GM21529 (cell line): Measurements from ENCODE around the gene RAPH1.
"Not testable (repeated sequence)": the region's sequence is repeated elsewhere in the genome, so short reads cannot be mapped to it uniquely, and the experiment has no call there.

Experiments
- ATAC-seq: cut with Tn5 transposase; IDR thresholded peaks from one replicate; pipeline ENCODE4 v1.9.1; 2021; ENCODE audit not compliant: unreplicated experiment

The RAPH1 gene

DNA sequence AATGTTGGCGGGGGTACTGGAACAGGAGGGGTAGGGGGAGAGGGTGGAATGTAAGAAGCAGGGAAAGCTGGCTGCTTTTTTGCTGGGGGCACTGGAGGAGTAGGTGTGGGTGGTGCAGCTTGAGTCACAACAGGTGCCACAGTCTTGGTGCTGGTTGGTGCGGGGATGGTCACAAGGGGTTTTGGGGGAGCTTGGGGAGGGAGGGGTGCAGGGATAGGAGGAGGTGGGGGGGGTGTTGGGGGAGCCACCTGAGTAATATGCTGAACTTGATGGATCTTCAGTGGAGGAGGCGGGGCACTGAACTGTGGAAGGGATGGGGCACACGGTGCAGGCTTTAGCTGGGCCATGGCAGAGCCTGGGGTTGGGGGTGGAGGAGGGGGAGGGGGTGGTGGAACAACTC is 94.4 kb downstream of the RAPH1 start:
- ATAC-seq = no peak

DNA sequence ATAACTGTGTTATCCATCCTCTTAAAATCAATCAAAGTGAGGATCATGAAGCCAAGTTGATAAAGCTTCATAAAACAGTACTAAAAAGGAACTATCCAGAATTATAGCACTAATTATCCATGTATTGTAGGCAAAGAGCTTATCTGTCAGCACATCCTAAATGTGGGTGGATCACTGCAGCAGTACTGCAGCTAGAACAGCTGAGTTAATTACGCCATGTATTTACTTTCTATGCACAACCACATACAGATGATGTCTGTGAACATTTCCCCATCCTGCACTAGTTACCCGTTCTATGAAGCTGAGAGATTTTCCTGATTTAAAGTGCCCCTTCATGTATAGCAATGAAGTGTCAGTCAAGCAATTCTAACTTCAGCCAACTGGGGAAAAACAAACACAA is 96.6 kb downstream of the RAPH1 start:
- ATAC-seq = no peak

GRCh38 chr2:203437511-203437910 is 97.6 kb downstream of the RAPH1 start:
- ATAC-seq = no peak

DNA sequence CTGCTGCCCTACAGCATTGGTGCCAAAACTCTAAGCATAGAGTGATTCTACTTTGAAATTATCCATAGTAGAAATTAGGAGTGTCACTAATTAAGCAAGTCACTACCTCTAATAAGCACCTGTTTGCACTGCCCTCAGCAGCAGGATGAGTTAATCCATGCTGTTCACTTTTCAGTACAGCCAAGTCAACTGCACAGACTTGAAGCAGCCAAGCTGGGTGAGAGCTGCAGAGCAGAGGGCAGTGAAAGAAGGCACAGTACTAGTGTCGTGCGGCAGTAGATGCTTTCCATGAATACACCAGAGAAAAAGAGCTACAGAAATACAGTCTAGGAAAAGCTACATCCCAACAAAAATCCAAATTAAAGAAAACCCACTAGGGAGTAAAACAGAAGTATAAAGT is 98.6 kb downstream of the RAPH1 start:
- no peak for ATAC-seq

- ATAC-seq = no peak
Measured at GRCh38 chr2:203432811-203433210, 102.3 kb downstream of the RAPH1 start.

DNA sequence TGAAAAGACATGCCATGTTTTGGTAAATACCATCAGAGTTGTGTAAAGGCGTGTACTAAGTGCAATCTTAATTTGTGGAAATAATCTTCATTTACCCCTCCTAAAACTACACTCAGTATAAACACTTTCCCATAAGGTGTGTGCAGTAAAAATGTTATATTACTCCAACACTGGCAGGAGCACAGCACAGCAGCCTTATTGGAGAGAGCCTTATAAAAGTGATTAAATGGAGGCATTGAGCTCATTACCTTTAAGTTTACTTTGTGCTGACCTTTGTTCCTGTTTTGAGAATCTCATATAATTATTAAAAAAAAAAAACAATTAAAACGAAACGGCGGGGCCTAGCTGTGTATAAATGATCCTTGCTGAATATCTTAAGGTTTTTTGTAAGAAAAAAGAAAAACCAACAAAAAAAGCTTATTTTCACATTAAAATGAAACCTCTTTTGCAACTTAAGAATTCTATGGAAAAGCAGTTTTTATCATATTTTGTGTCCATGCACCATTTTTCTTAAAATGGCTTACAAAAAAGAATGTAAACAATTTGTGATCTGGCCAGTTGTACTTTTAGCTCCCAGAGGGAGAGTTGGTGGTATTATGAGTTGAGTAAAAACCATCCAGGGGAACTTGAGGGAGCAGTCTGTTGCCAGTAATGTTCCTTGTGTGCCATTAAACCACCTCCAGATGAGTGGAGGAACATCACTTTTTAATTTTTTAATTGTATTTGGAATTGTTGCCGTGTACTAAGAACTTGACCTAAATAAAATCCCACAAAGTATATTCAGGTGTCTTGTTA is 103.5 kb downstream of the RAPH1 start:
- ATAC-seq = no peak

DNA sequence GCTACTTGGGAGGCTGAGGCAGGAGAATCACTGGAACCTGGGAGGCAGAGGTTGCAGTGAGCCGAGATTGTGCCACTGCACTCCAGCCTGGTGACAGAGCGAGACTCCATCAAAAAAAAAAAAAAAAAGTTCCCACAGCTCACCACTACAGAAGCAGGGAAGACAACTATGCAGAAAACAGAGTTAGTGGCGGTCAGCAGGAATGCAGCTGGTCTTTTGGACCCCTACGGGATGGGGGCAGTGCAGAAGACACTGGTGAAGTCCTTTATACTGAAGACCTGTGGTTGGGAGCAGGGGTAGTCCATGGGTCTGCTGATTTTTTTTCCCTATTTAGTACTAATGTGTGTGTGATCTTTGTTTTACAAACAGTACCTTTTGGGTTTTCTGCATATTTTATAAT is 105.5 kb downstream of the RAPH1 start:
- not testable (repeated sequence) for ATAC-seq

DNA sequence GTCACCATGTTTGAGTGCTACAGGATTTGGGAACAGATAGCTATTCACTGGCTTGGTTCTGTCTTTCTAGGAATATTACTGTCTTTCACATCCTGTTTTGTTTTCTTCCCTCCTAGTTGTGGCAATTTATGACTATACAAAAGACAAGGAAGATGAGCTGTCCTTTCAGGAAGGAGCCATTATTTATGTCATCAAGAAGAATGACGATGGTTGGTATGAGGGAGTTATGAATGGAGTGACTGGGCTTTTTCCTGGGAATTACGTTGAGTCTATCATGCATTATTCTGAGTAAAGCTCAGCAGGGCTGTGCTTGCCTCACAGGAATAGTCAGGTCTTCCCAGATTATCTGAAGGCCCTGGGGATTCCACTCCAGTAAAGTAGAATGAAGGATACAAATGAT is 108.0 kb downstream of the RAPH1 start:
- no peak for ATAC-seq

DNA sequence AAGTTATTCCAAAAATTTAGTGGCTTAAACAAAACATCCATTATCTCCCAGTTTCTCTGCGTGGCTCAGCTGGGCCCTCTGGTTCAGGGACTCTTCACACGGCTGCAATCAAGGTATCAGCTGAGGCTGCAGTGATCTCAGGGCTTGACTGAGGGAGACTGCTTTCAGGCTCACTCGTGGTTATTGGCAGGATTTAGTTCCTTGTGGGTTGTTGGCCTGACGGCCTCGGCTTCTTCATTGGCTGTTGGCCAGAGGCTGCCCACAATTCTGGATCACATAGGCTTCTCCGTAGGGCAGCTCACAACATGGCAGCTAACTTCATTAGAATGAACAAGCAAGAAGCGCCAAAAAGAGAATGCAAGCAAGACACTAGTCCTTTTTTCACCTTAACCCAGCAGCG is 116.8 kb downstream of the RAPH1 start:
- ATAC-seq = no peak

GRCh38 chr2:203413796-203414195 is 121.3 kb downstream of the RAPH1 start:
- no peak for ATAC-seq

DNA sequence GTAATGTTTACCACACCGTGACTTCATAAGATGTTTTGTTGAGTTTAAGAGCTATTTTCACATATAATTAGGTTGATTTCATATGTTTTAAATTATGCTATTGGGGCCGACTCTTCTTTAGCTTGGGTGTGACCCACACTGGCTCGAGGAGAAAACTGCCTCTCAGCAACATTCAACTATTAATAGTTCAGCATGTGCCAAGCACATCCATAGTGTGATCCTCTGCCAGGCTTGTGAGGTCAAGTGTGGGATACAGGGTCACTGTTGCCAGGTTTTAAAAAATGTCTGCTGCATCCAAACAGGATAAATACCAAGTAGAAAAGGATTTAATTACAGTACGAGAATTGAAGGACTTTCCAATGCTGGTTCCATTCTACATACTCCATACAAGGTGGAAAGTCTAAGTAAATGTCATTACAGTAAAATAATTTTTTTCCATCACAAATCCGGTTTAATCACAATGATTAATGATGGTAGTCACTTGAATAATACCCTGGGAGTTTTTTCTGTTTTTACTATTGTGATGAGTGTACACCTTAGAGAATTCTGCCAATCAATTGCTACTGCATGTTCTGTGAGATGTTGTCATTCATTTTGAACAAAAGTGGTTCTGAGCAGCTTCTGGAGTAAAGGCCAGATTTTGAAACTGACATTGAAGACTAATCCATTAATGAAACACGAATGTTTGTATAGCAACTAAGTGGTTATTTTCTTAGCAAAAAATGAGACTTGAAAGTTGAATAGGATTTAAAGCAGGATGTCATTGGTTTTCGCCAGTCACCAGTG is 122.4 kb downstream of the RAPH1 start:
- ATAC-seq = no peak

GRCh38 chr2:203407496-203407895 is 127.6 kb downstream of the RAPH1 start:
- ATAC-seq = no peak

DNA sequence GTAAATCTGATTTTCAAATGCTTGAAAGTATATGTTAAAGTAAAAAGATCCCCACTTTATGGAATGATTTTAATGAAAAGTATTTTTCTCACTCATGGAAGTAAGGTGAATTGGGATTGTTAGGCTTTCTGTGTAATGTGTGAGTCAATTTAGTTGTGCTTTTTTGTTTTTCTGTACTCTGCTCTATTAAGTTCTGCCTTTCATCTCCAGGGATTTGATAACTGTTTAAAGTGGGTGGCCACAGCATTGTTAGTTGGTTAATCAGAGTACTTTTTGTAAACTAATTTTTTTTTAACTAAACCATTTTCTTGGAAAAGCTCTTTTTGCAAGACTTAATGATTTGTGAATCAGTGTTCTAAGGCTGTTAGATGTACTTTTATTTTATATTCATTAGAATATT is 130.1 kb downstream of the RAPH1 start:
- no peak for ATAC-seq

- ATAC-seq = no peak
Measured at GRCh38 chr2:203400805-203401585, 134.1 kb downstream of the RAPH1 start.

- ATAC-seq = no peak
Measured at GRCh38 chr2:203399031-203399430, 136.1 kb downstream of the RAPH1 start.

DNA sequence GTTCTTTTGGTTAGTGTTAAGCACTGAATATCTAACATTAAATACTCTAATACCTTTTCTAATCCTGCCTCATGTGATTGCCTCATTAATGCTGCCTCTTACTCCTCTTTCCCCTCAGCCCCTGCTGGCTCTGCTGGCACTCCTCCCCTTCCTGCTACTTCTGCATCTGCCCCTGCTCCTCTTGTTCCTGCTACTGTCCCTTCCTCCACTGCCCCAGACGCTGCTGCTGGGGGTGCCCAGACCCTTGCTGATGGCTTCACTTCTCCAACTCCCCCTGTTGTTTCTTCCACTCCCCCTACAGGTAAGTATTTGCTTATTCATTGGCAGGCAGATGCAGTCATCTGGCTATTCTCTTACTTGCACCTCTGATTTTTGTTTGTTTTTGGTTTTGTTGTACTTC is 138.4 kb downstream of the RAPH1 start:
- no peak for ATAC-seq

DNA sequence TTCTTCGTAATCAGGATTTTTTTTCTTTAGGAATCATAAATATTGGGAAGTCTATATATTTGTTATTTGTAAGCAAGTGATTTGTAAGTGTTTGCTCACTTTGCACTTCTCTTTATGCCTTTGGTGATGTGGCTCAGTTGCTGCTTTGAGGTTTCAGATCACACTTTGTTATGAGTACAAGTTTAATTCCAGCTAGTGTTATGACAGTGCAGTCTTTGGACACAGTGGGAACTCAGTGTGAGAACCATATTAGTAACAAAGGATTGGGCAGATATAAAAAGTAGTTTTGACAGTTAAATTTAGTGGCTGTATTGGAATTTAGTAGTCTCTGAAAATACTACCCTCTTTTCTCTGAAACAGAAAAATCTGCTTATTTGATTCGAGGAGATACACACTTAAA is 139.2 kb downstream of the RAPH1 start:
- no peak for ATAC-seq

GRCh38 chr2:203394519-203395227 is 140.4 kb downstream of the RAPH1 start:
- ATAC-seq = no peak

GRCh38 chr2:203388153-203388552 is 146.9 kb downstream of the RAPH1 start:
- not testable (repeated sequence) for ATAC-seq

GRCh38 chr2:203383038-203383437 is 152.1 kb downstream of the RAPH1 start:
- ATAC-seq = no peak

DNA sequence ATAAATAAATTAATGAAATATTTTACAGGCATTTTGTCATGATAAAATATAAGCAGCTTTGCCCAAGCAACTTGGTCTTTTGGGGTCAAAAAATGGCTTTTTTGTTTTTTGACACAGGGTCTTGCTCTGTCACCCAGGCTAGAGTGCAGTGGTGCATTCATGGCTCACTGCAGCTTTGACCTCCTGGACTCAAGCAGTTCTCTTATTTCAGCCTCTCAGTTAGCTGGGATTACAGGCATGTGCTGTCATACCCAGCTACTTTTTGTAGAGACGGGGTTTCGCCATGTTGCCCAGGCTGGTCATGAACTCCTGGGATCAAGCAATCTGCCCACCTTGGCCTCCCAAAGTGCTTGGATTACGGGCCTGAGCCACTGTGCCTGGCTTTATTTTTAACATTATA is 155.9 kb downstream of the RAPH1 start:
- ATAC-seq = no peak
